ENCODE measurements around the gene TAS2R38. TPM values are rescaled to one million over a fixed set of nuclear protein-coding genes. Genes with fewer than 3 reads are reported as not detected.

TAS2R38 gene
- total RNA-seq (2022; extraction: Qiagen RNA extraction; ENCODE audit: low read depth): not detected in 5 replicates

DNA sequence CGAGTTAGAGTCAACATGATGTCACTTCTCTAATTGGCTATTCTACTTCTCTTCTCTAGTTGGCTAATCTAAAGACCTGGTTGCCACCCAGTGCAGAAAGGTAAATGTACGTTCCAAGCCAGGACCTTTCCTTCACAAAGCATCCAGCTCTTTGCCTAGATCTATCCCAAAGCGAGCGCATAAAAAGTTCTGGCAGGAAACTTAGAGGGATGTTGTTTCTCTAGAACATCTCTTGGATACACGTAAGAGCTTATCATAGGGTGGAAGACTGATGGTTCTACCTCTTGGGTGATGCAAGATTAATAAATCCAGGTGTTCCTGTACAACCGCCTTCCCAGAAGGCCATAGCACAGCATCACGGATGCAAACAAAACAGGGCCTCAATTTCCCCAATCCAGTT is at the start of gene TAS2R38:
TSS of gene TAS2R38 (minus strand) at position 101 of the 400 bp plus-strand sequence. CDS start at position 17, 84 bp downstream.

DNA sequence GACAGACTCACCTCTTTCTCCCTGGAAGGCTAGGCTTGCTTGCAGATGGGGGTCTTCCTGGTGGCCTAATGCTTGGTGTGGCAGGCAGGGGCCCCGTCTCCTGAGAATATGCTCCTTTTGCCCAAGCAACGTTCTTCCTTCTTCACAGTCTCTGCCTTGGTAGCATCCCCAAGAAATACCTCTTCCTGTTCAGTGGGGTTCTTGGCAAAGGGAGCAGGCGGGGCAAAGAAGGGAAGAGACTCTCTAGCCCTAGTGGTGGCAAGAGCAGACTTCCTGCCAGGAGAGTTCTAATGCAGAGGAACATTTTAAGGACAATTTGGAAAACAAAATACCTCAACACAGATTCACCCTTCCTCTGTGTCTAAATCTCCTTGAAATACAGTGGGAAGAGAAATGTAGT is 26.8 kb downstream of the TAS2R38 start, which contains the start of gene CLEC5A:
TSS of gene CLEC5A (minus strand) at position 179 of the 400 bp plus-strand sequence. CDS start 682 bp downstream, outside the sequence.

Other genes with a start within 250 kb of the TAS2R38 start
- 287 to 354 TPM (median 309 TPM) in 5 replicates for gene SSBP1, start 235.4 kb downstream of the TAS2R38 start, total RNA-seq (2022; extraction: Qiagen RNA extraction; ENCODE audit: low read depth)
- not detected in 5 replicates for gene TAS2R3, start 209.7 kb downstream of the TAS2R38 start, total RNA-seq (2022; extraction: Qiagen RNA extraction; ENCODE audit: low read depth)
- 0.06 to 0.26 TPM (median 0.12 TPM) in 5 replicates for gene TAS2R4, start 197.1 kb downstream of the TAS2R38 start, total RNA-seq (2022; extraction: Qiagen RNA extraction; ENCODE audit: low read depth)
- 0.40 to 0.59 TPM (median 0.54 TPM) in 5 replicates for gene TAS2R5, start 183.6 kb downstream of the TAS2R38 start, total RNA-seq (2022; extraction: Qiagen RNA extraction; ENCODE audit: low read depth)
- not detected in 5 replicates for gene PRSS37, start 132.3 kb downstream of the TAS2R38 start, total RNA-seq (2022; extraction: Qiagen RNA extraction; ENCODE audit: low read depth)
- gene OR9A4, start 57.4 kb downstream of the TAS2R38 start, total RNA-seq (2022; extraction: Qiagen RNA extraction; ENCODE audit: low read depth): not detected in 5 replicates
- not detected in 5 replicates for gene CLEC5A, start 26.8 kb downstream of the TAS2R38 start, total RNA-seq (2022; extraction: Qiagen RNA extraction; ENCODE audit: low read depth)
- gene MGAM, start 22.1 kb upstream of the TAS2R38 start, total RNA-seq (2022; extraction: Qiagen RNA extraction; ENCODE audit: low read depth): 0.27 to 0.44 TPM (median 0.40 TPM) in 5 replicates
- gene MGAM2, start 137.9 kb upstream of the TAS2R38 start, total RNA-seq (2022; extraction: Qiagen RNA extraction; ENCODE audit: low read depth): 0.01 to 0.02 TPM (median 0.02 TPM) in 3 of 5 replicates, not detected in the others